HG02852 (cell line): Measurements from ENCODE around the gene RUFY1.
A peak's percentile ranks its signal among the peaks of the same experiment; 100 is the strongest.
"Not testable (repeated sequence)": the region's sequence is repeated elsewhere in the genome, so short reads cannot be mapped to it uniquely, and the experiment has no call there.

Experiments
- ATAC-seq: cut with Tn5 transposase; IDR thresholded peaks from one replicate; pipeline ENCODE4 v1.9.1; 2021; ENCODE audit warnings: mild to moderate bottlenecking, moderate library complexity; ENCODE audit not compliant: unreplicated experiment

Gene RUFY1

DNA sequence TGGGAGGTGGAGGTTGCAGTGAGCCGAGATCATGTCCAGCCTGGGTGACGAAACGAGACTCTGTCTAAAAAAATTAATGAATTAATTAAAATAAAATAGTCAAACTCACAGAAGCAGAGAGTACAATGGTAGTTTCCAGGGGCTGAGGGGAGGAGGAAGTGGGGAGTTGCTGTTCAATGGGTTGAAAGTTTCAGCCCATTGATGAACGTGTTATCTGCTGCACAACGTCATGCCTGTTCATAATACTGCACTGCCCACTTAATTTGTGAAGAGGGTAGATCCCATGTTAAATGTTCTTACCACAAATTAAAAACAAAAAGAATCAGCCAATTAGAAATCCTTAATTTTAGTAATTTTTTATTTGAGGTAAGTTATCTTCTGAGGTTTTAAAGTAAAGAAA, 16.4 kb upstream of the RUFY1 start:
- ATAC-seq, result peak; percentile 46

DNA sequence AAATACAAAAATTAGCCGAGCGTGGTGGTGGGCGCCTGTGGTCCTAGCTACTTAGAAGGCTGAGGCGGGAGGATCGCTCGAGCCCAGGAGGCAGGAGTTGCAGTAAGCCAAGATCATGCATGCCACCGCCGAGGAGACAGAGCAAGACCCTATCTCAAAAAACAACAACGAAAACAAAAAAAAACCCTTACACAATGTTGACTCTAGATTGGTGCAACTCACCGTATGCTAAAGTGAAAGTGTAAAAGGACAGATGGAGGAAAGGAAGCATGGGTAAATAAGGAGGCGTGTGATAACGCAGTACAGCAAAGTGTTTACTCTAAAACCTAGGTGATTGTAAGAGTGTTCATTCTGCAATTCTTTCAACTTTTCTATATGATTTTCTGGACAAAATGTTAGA, 15.9 kb upstream of the RUFY1 start:
- no peak for ATAC-seq

DNA sequence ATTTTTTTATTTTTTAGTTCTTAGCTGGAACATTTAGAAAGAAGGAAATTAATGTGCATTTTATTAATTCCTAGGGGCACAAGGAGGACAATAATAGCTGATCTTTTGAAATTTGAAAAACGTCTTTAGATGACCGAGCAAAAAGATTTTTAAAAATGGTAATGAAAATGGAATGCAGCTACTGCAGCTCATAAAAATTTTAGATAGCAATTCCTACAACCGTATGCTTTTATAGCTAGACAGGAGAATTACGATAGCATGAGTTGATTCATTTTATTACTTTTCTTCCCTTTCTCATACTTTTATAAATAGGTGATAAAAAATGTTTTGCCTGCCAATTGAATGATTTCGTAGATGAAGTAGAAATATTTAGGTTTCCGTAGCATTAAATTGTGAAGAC, 13.7 kb upstream of the RUFY1 start:
- no peak for ATAC-seq

DNA sequence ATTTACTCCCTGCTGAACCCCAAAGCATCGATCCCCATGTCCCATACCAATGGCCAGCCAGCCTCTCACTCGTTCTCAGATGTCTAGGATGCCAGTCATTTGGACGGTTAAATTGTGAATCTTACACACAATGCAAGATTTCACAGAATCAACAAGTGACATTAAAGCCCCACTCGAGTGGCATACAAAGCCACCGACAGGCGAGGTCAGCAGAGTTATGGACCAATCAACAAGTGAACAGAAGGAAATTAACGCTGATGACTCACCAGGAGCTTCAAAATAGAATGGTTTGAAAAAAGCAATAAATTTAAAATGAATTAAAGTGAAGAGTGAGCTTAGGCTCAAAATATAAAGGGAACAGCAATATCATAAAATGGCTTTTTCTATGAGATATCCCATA, 8.2 kb upstream of the RUFY1 start:
- no peak for ATAC-seq

DNA sequence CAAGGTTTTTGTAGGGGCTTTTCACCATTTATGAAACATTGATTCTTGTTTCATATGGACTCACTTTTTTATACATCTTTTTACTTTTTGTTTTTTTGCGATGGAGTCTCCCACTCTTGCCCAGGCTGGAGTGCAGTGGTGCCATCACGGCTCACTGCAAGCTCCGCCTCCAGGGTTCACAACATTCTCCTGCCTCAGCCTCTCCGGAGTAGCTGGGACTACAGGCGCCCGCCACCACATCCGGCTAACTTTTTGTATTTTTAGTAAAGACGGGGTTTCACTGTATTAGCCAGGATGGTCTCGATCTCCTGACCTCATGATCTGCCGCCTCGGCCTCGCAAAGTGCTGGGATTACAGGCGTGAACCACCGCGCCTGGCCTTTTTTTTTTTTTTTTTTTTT, 7.1 kb upstream of the RUFY1 start:
- ATAC-seq, result not testable (repeated sequence)

DNA sequence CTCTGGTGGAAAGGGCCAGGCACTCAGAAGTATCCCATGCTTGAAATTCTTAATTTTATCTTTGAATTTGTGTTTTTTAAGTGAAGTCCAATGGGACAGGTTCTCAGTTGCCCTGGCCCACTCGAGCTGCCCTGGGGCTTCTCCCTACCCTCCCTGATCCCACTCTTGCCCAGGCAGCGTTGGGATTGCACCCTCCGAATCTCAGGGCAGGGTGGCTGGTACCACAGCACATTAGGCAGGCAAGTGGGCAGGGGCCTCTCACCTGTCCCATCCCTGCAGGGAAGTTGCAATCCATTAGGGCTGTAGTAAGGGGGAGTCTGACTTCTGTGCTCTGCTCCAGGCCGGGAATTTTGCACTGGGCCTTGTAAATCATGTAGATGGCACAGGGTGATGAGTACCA, 2.7 kb downstream of the RUFY1 start:
- no peak for ATAC-seq

DNA sequence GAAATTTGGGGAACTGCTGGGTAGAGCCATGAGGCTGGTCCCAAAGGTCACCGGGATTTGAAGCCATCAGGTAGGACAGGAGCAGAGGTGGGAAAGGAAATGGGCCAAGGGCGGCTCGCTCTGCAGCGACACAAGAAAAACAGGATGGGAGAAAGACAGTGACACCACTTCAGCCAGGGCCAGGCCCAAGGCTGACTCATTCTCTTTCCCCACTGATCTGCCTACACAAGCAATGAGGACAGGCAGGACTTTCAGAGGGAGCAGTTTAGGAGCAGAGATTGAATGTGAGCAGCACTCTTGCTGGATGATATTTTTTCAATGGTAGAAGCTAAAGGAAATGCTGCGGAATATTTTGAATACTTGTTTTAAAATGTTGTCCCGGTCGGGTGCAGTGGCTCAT, 3.5 kb downstream of the RUFY1 start:
- no peak for ATAC-seq

DNA sequence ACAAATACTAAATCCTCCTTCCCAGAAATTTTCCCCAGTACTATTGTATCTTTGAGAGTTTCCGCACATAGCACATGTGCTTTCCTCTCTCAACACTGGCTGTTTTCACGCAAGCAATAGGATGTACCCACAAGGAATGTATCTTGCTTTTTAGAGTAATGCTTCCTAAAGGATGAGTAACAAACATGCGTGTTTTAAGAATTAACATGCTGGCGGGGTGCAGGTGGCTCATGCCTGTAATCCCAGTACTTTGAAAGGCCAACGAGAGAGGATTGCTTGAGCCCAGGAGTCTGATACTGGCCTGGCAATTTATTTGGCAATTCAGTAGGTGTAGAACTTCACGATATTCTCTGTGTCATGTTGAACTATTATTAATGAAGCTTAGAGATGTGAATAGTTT, 4.6 kb downstream of the RUFY1 start:
- no peak for ATAC-seq

DNA sequence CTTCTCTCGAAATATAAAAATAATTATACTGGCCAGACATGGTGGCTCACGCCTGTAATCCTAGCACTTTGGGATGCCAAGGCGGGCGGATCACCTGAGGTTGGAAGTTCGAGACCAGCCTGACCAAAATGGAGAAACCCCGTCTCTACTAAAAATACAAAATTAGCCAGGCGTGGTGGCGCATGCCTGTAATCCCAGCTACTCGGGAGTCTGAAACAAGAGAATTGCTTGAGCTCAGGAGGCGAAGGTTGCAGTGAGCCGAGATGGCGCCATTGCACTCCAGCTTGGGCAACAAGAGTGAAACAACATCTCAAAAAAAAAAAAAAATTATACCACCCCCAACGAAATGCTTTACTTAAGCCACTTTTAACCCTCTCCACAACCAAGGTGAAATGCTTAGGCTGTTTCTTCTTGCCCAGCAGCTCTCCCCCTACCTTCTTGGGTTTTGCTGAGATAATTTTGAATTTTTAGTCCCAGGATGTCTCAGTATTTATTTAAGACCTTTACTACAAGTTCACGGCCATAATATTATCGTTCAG, 8.0 kb downstream of the RUFY1 start:
- not testable (repeated sequence) for ATAC-seq

DNA sequence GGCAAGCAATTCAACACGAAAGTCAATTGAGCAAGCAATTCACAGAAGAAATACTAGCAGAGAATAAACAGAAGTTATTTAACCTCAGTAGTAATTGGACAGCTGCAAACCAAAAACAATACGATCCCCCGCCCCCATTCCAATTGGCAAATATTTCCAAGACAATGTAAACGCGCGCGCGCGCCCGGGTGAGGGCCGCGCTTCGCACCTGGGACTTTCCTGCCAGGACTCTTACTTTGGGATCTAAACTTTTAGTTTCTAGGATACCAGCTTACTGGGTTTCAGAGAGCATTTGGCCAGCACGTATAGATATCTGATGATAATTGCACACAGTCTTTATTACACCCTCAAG, 8.6 kb downstream of the RUFY1 start:
- ATAC-seq, result no peak

DNA sequence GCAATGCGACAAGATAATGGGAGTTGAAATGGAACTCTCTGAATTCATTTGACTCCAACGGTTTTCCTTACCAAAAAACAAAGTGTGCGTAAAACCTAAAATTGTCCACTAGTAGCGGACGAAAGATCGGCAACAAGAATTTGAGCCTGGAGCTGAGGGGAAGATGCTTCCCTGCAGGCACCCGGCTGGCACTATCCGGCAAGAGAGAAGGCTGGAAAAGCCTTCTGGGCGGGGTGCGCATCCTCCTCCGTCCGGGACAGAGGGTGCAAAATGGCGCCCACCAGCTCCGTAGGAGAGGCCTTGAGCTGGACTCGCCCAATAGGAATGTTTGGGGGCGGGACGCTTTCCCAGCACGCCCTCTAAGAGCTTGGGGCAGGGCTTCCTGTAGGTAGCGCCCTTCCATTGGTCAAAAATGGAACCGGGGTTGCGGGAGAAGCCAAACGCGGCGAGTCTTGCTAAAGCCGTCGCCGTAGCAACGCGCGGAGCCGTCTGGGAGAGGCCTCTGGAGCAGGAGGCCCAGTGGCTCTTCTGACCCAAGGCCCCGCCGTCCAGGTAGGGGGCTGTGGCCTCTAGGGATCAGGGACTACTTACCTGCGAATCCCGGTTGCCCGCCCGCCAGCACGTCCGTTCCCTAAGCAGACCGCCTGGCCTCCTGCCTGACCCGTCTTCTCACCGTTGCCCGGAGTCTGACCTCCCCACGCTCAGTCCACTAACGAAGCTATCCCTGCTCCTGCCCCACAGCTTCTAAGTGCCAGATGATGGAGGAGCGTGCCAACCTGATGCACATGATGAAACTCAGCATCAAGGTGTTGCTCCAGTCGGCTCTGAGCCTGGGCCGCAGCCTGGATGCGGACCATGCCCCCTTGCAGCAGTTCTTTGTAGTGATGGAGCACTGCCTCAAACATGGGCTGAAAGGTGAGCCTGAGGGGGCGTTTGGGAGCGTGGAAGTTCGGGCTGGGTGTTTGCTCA, 9.2 kb downstream of the RUFY1 start:
- ATAC-seq, result peak; percentile 93

DNA sequence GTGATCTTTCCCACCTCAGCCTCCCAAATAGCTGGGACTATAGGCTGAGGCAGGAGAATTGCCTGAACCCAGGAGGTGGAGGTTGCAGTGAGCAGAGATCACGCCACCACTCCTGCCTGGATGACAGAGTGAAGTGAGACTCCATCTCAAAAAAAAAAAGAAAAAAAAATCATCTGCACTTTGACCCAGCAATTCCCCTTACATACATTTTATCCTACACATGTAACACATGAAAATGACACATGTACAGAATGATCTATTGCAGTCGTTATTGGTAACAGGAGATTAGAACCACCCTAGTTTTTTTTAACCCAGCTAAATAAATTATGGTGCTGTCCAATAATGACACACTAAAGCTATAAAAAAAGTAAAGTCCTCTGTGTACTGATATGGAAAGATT, 14.2 kb downstream of the RUFY1 start:
- no peak for ATAC-seq

DNA sequence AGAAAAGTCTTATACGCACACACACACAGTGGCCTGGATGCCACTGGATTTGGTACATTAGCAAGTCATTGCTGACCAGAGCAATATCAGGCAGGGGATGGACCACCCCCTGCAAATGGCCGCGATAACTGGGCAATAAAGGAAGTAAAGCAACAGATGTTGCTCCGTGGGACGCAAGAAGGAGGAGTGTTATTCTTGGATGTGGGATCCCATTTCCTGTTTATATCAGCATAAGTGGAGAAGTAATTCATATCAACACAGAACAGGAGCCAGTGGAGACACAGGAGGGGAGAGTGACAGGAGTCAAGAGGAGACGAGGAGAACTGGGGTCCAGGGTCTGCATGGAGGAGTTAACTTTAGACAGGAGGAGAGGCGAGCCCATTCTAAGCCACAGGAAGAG, 18.4 kb downstream of the RUFY1 start:
- no peak for ATAC-seq

DNA sequence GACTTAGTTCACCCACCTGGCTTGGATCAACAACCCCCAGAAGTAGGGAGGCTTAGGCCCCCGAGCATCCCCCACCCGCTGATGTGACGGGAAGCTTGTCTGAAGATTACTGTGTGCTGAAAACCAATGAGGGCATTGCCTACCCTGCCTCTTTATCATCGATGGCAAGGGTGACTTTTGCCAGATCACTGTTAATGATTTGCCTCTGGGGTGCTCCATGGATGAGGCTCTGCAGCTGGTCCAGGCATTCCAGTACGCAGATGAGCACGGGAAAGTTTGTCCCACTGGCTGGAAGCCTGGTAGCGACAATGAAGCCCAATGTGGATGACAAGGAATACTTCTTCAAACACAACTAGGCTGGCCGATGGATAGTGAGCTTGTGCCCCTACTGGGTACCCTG, 22.0 kb downstream of the RUFY1 start:
- ATAC-seq, result no peak

DNA sequence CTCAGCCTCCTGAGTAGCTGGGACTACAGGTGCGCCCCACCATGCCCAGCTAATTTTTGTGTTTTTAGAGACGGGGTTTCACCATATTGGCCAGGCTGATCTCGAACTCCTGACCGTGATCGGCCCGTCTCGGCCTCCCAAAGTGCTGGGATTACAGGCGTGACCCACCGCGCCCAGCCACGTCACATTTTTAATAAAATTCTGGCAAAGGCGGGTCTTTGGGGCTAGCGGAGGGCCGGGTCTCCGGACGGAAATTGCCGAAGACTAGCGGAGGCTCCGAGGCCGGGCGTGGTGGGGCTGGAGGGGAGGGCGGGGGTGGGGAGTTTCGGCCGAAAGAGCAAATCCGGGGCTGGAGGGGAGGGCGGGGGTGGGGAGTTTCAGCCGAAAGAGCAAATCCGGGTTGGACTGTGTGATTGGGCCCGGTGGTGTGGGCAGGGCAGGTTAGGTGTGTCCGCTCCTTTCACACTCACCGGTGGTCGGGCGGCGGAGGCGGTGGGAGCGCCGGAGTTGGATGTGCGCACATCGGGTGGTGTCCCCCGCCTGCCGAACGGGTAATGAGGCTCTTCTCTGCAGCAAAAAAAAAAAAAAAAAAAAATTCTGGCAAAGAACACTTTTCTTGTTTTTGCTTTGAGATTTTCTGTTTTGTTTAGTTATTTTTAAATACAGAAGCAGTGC, 27.1 kb downstream of the RUFY1 start:
- ATAC-seq, result no peak

DNA sequence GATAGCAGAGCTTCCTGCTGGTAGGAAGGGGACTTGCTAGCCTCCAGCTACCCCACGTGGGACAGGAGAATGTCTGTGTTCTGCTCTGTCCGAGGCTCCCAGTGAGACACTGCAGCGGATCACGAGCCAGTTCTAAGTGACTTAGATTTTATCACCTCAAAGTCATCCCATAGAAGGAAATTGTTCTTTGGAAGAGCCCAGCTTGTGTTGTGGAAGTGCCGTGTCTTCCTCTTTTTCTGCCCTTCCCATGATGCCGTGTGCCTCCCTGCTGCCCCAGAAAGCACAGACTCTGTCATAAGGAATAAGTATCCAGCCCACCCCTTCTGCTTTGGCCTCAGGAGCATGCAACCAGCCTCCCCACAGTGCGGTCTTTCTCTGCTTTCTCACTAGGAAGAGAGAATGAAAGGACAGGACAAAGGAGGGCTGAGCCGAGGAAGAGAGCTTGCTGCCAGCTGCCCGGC, 35.6 kb downstream of the RUFY1 start:
- ATAC-seq, result no peak

DNA sequence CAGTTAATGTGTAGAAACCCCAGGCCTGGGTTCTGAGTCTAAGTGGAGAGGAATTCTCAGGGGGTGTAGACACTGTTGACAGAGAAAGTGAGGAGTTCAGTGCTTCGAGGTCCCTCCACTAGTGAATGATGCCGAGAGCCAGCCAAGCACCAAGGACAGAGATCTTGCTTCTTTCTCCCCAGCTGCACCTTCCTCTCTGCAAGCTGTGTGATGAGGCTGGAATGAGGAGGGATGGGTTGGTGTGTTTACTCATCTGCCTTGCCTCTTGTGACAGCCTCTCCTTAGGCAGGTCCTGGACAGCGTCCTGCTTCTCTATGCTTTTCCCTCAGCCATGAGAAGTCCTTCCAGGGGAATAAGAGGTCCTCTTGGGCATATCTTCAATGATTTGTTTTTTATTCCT, 37.8 kb downstream of the RUFY1 start:
- ATAC-seq, result no peak

DNA sequence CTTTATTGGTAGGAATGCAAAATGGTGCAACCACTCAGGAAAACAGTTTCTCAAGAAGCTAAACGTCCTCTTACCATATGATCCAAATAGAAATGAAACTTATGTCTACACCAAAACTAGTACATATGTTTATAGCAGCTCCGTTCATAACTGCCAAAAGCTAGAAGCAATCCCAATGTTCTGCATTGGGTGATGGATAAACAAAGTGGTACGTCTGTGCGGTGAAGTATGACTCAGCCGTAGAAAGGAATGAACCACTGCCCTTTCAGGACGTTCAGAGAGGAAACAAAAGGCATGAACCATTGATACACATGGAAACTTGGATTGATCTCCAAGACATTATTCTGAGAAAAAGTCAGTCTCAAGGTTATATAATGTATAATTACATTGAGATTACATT, 45.6 kb downstream of the RUFY1 start:
- ATAC-seq, result no peak

DNA sequence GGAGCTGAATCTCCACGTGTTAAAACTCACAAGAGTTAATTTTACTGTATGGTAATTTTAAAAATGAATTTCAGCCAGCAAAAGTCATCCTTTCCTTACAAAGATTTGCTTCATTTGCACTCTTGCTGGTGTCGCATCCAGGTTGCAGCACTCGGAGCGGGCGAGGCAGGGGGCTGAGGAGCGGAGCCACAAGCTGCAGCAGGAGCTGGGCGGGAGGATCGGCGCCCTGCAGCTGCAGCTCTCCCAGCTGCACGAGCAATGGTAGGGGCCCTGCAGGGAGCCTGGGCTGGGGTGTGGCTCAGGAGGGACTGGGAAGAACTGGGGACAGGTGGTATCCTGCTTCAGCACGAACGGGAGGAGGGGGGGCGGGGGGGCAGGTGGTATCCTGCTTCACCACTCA, 46.1 kb downstream of the RUFY1 start:
- no peak for ATAC-seq

DNA sequence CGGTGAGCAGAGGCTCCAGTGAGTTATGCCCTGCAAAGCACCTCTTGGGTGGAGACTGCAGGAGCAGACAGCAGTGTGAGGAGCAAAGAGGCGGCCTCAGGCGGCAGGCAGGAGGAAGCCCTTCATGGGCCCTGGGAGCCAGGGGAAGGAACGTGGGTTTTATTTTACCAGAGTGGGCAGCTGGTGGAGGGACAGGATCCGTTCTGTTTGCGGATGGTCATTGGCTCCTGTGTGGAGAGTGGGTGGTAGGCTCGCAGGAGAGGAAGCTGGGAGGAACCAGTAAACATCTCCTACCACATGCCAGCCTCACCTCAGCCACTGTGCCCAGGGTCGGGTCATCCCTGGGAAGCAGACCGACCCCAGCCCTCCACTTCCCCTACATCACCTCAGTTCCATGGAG, 48.7 kb downstream of the RUFY1 start:
- ATAC-seq, result no peak

DNA sequence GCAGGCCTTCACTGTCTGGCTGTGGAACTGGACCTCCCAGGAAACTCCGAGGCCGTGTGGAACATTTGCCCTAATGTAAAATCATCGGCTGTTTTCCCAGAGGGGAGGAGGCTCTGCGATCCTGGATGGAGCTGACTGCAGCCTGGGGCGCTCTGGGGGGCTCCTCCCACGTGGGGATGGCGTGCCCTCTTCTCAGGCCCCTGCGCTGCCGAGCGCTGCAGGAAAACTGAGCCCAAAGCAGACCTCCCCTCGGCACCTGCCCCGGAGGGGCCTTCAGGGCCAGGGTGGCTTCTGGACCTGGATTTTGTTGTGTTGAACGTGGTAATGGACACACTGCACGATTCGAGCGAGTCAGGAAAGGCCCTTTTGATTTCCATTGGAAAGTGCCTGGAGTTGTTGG, 49.2 kb downstream of the RUFY1 start:
- no peak for ATAC-seq

DNA sequence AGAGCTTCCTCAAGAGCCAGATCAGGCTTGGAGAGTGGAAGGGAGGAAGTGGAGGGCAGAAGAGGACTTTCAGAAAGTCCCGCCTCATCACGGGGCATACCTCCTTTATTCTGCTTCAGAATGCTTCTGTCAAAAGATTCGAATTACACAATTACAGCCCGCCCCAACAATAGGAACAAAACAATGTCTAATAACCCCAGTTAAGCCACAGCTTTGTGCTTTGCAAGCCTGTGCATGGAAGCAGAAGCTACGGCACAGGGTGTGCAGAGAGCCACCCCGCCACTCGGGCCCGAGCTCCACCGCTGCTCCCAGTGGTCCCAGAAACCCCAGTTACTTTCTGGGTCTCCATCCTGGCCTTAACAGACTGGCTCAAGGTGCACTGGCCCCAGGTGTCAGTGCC, 49.6 kb downstream of the RUFY1 start:
- ATAC-seq, result no peak
